GM19023 (cell line): ENCODE data around the gene S100A12.

ENCODE experiments used
- ATAC-seq: cut with Tn5 transposase; IDR thresholded peaks from one replicate; pipeline ENCODE4 v1.9.1; 2021; ENCODE audit warnings: mild to moderate bottlenecking, moderate library complexity; ENCODE audit not compliant: unreplicated experiment

S100A12 gene

DNA sequence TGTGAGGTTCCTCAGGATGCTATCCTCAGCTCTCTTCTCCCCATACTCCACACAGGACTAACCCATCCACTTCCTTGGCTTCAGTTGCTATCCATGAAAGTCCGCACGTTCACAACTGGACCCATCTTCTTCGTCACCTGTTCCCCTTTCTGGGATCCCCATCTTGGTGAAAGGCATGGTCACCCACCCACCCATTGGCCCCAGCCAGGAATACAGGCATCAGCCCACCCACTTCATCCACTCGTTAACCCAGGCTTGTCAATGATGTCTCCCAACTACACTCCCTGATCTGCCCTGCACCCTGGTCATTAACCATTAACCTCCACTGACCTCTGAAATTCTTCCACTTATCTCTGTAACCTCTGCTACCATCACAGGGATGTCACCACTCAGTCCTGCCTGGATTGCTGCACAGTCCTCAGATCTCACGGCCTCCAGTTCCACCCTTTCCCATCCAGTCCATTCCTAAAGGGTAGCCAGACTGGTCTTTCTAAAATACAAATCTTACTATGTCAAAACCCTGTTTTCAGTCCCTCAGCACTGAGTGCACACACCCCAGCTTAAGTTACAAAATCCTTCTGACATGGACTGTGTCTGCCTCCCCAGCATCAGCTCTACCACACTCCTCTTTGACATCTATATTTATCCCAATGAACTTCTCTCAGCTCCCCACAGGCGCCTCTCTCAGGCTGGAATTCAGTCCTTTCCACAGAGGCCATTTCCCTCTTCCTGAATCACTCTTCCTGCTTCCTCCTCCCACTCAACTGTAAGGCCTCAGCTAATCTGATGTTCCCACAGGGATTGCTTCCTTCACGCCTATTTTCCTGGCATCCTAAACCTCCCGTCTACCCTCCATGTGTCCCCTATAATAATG lies 37.2 kb downstream of the S100A12 start:
- no peak for ATAC-seq

DNA sequence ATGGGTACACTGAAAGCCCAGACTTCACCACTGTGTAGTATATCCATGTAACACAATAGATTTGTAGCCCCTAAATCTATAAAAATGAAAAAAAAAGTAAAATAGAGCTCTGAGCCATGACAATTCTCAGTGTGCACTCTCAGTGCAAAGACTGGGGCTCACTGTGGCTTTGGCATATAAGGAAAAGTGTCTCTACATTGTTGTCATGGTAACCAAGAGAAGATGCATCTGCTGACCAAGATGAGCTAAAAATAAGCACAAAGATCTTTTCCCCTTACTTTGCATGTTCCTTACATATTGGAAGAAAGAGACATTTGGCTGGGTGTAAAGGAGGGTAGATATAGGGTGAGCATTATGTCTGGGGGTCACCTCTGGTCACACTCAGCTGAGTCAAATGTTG lies 38.8 kb downstream of the S100A12 start:
- ATAC-seq = no peak

DNA sequence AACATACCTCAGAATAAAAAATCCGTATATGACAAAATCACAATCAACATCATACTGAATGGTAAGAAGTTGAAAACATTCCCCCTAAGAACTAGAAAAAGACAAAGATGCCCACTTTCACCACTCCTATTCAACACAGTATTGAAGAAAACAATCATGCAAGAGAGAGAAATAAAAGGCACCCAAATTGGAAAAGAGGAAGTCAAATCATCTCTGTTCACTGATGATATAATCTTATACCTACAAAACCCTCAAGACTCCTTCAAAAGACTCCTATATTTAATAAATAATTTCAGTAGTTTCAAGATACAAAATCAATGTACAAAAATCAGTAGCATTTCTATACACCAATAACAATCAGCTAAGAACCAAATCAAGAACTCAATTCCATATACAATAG lies 41.5 kb downstream of the S100A12 start:
- ATAC-seq = no peak

DNA sequence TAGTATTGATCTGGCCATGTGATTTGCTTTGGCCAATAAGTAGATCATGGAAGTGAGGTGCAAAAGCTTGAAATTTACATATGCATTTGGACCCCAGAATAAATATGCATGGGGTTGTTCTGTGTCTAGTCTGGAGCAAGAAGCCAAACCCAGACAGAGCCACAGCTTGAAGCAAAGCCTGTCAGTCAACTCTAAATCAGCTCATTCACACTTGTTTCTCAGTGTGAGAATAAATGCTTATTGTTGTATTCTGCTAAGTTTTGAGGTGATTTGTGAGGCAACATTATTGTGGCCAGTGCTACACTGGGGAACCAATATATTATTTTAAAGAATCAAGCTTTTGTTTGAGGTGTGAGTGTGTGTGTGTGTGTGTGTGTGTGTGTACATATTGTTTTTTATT lies 50.5 kb downstream of the S100A12 start:
- ATAC-seq = no peak
